ENCODE data around the gene UBE2F. TPM values are rescaled to one million over a fixed set of nuclear protein-coding genes. Genes with fewer than 3 reads are reported as not detected.
"Not testable (repeated sequence)": the region's sequence is repeated elsewhere in the genome, so short reads cannot be mapped to it uniquely, and the experiment has no call there.

The UBE2F gene
- polyA plus RNA-seq, 1 of the 3 experiments (the other 2 are of a cell fraction), result 56.9 TPM

DNA sequence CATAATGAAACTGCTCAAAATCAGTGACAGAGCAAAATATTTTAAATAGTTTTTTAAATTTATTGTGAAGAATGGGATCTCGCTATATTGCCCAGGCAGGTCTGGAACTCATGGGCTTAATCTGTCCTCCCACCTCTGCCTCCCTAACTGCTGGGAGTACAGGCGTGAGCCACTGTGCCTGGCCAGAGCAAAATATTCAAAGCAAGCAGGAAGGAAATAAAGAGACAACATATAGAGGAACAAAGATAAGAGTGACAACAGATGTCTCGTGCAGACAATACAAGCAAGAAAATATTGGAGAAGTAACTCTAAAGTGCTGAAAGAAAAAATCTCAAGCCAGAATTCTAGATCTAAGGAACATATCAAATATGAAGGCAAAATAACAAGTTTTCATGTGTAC, 89.0 kb downstream of the UBE2F start:
- no peak for TF ChIP-seq JUND (IDR thresholded peaks at IDR 0.05)
- no peak for TF ChIP-seq TEAD4 (IDR thresholded peaks at IDR 0.05; ENCODE audit: borderline replicate concordance, insufficient read depth)
- TF ChIP-seq CHD2 (IDR thresholded peaks at IDR 0.05; ENCODE audit: low read length, partially characterized antibody), result no peak
- TF ChIP-seq TCF12 (IDR thresholded peaks at IDR 0.05), result no peak
- TF ChIP-seq YY1 (IDR thresholded peaks at IDR 0.05; ENCODE audit: low read depth), result no peak
- TF ChIP-seq FOXM1 (IDR thresholded peaks at IDR 0.05; ENCODE audit: low read depth), result no peak
- TF ChIP-seq, protein P1, sequence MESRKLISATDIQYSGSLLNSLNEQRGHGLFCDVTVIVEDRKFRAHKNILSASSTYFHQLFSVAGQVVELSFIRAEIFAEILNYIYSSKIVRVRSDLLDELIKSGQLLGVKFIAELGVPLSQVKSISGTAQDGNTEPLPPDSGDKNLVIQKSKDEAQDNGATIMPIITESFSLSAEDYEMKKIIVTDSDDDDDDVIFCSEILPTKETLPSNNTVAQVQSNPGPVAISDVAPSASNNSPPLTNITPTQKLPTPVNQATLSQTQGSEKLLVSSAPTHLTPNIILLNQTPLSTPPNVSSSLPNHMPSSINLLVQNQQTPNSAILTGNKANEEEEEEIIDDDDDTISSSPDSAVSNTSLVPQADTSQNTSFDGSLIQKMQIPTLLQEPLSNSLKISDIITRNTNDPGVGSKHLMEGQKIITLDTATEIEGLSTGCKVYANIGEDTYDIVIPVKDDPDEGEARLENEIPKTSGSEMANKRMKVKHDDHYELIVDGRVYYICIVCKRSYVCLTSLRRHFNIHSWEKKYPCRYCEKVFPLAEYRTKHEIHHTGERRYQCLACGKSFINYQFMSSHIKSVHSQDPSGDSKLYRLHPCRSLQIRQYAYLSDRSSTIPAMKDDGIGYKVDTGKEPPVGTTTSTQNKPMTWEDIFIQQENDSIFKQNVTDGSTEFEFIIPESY (IDR thresholded peaks at IDR 0.05; ENCODE audit: borderline replicate concordance, low read depth), result no peak
- TF ChIP-seq, protein P2, sequence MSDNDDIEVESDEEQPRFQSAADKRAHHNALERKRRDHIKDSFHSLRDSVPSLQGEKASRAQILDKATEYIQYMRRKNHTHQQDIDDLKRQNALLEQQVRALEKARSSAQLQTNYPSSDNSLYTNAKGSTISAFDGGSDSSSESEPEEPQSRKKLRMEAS (IDR thresholded peaks at IDR 0.05; ENCODE audit: low read depth), result no peak
- no peak for TF ChIP-seq EZH2phosphoT487 (IDR thresholded peaks at IDR 0.05; ENCODE audit: borderline replicate concordance, low read depth)
- no peak for TF ChIP-seq TAF1 (IDR thresholded peaks at IDR 0.05; ENCODE audit: borderline replicate concordance, low read depth, low read length)
- TF ChIP-seq, protein P3, sequence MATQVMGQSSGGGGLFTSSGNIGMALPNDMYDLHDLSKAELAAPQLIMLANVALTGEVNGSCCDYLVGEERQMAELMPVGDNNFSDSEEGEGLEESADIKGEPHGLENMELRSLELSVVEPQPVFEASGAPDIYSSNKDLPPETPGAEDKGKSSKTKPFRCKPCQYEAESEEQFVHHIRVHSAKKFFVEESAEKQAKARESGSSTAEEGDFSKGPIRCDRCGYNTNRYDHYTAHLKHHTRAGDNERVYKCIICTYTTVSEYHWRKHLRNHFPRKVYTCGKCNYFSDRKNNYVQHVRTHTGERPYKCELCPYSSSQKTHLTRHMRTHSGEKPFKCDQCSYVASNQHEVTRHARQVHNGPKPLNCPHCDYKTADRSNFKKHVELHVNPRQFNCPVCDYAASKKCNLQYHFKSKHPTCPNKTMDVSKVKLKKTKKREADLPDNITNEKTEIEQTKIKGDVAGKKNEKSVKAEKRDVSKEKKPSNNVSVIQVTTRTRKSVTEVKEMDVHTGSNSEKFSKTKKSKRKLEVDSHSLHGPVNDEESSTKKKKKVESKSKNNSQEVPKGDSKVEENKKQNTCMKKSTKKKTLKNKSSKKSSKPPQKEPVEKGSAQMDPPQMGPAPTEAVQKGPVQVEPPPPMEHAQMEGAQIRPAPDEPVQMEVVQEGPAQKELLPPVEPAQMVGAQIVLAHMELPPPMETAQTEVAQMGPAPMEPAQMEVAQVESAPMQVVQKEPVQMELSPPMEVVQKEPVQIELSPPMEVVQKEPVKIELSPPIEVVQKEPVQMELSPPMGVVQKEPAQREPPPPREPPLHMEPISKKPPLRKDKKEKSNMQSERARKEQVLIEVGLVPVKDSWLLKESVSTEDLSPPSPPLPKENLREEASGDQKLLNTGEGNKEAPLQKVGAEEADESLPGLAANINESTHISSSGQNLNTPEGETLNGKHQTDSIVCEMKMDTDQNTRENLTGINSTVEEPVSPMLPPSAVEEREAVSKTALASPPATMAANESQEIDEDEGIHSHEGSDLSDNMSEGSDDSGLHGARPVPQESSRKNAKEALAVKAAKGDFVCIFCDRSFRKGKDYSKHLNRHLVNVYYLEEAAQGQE (IDR thresholded peaks at IDR 0.05; ENCODE audit: low read depth, low read length), result no peak
- no peak for TF ChIP-seq EP300 (IDR thresholded peaks at IDR 0.05; ENCODE audit: borderline replicate concordance in 1 of 2, low read depth in 1 of 2, low read length in 1 of 2)
- no peak for TF ChIP-seq GABPA (IDR thresholded peaks at IDR 0.05; ENCODE audit: low read depth)
- Histone ChIP-seq H3K4me2 (no peak overlapping the region), H3K9me3 (no peaks in the 10 kb centered on the region), H3K4me3 (ENCODE audit: low read depth in 2 of 2, low read length in 1 of 2) (no peak overlapping the region), H2AFZ (ENCODE audit: low read depth) (no peak overlapping the region), H3K27me3 (ENCODE audit: insufficient read depth) (no peaks in the 10 kb centered on the region), H3K79me2 (ENCODE audit: insufficient read depth) (peaks cover 6% of the 10 kb centered on the region; the same call in 1 of the 2 replicates), H3K36me3 (replicated peaks in 1 of 2; ENCODE audit: control insufficient read depth in 1 of 2, insufficient read depth in 2 of 2, low read length in 1 of 2) (peaks cover 0 to 4% of the 10 kb centered on the region in 2 experiments), H3K9ac (no peak overlapping the region), H3K4me1 (ENCODE audit: control insufficient read depth in 1 of 2, insufficient read depth in 2 of 2, low read depth in 1 of 2, low read length in 1 of 2) (peaks cover 0 to 7% of the 10 kb centered on the region in 2 experiments; a peak in 2 of 4 replicates), H3K9me2 (no peaks in the 10 kb centered on the region), H3F3A (replicated peaks; ENCODE audit: insufficient read depth) (no peaks in the 10 kb centered on the region), H3K27ac (ENCODE audit: low read depth in 2 of 2, low read length in 1 of 2) (no peak overlapping the region), H4K20me1 (ENCODE audit: insufficient read depth) (no peaks in the 10 kb centered on the region)
- no peak for DNase-seq
- 88% methylated on average over 3 of the region's 3 CpGs for WGBS (ENCODE audit: low lambda C conversion rate)
- ChIA-PET POLR2A (no interaction called here), CTCF (no interaction called here)

DNA sequence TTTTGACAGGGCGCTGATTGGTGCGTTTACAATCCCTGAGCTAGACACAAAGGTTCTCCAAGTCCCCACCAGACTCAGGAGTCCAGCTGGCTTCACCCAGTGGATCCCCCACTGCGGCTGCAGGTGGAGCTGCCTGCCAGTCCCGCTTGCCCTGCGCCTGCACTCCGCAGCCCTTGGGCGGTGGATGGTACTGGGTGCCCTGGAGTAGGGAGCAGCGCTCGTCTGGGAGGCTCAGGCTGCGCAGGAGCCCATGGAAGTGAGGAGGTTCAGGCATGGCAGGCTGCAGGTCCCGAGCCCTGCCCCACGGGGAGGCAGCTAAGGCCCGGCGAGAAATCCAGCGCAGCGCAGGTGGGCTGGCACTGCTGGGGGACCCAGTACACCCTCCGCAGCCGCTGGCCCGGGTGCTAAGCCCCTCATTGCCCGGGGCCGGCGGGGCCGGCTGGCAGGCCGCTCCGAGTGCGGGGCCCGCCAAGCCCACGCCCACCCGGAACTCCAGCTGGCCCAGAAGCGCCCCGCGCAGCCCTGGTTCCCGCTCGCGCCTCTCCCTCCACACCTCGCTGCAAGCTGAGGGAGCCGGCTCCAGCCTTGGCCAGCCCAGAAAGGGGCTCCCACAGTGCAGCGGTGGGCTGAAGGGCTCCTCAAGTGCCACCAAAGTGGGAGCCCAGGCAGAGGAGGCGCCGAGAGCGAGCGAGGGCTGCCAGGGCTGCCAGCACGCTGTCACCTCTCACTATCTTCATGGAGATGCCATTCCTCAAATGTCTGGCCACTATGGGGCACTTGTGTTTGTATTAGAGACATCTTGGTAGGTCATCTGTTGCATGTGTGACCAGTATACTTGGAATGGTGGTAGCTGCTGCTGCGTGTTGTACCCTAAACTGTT, 91.1 kb downstream of the UBE2F start:
- 90% methylated on average over 14 of the region's 44 CpGs for WGBS (ENCODE audit: low lambda C conversion rate)
- Histone ChIP-seq H3K79me2 (ENCODE audit: insufficient read depth) (peaks cover 18% of the 10 kb centered on the region; the same call in 1 of the 2 replicates), H3K4me1 (ENCODE audit: control insufficient read depth in 1 of 2, insufficient read depth in 2 of 2, low read depth in 1 of 2, low read length in 1 of 2) (peaks cover 5 to 13% of the 10 kb centered on the region in 2 experiments; a peak in 3 of 4 replicates)
- H2AFZ ChIP-seq (ENCODE audit: low read depth); H3K27ac ChIP-seq (ENCODE audit: low read depth in 2 of 2, low read length in 1 of 2); DNase-seq; H3K9me3 ChIP-seq; H3K9ac ChIP-seq; H3K27me3 ChIP-seq (ENCODE audit: insufficient read depth); H3F3A ChIP-seq (replicated peaks; ENCODE audit: insufficient read depth); H3K4me2 ChIP-seq; H3K9me2 ChIP-seq; H3K36me3 ChIP-seq (replicated peaks in 1 of 2; ENCODE audit: control insufficient read depth in 1 of 2, insufficient read depth in 2 of 2, low read length in 1 of 2); H4K20me1 ChIP-seq (ENCODE audit: insufficient read depth); POLR2A ChIA-PET; H3K4me3 ChIP-seq (ENCODE audit: low read depth in 2 of 2, low read length in 1 of 2): not testable (repeated sequence)
- CTCF ChIA-PET, result interaction anchor here (1.6 kb wide), 1 partner anchor 200 kb away, joined by 3 read pairs; no protein-coding TSS in a partner anchor
